ENCODE measurements around the gene CHST5. TPM values are rescaled to one million over a fixed set of nuclear protein-coding genes. Genes with fewer than 3 reads are reported as not detected.
A peak's percentile ranks its signal among the peaks of the same experiment; 100 is the strongest.

CHST5 gene
- total RNA-seq, 1 donor from 2014 or later, result 0.85 TPM

DNA sequence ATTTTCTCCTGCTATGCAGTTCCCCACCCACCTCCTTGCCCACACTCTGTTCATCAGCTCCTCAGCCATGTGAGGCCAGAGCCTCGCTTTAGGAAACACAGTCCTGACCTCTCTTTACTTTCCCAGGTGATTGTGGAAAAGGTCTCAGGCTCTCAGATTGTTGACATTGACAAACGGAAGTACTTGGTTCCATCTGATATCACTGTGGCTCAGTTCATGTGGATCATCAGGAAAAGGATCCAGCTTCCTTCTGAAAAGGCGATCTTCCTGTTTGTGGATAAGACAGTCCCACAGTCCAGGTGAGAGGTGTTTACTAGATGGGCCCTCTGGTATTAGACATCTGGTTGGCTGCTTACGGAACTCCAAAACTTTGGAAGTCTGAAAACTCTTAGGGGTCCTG, 32.0 kb upstream of the CHST5 start:
- intact Hi-C loops (cut with micrococcal nuclease), result no loop called here
- H3K4me1 ChIP-seq, result peaks cover 79% of the 10 kb centered on the region
- TF ChIP-seq, protein P1, sequence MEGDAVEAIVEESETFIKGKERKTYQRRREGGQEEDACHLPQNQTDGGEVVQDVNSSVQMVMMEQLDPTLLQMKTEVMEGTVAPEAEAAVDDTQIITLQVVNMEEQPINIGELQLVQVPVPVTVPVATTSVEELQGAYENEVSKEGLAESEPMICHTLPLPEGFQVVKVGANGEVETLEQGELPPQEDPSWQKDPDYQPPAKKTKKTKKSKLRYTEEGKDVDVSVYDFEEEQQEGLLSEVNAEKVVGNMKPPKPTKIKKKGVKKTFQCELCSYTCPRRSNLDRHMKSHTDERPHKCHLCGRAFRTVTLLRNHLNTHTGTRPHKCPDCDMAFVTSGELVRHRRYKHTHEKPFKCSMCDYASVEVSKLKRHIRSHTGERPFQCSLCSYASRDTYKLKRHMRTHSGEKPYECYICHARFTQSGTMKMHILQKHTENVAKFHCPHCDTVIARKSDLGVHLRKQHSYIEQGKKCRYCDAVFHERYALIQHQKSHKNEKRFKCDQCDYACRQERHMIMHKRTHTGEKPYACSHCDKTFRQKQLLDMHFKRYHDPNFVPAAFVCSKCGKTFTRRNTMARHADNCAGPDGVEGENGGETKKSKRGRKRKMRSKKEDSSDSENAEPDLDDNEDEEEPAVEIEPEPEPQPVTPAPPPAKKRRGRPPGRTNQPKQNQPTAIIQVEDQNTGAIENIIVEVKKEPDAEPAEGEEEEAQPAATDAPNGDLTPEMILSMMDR (IDR thresholded peaks at IDR 0.05; ENCODE audit: borderline replicate concordance), result no peak
- no peak overlapping the region for H3K27ac ChIP-seq (replicated peaks)
- no peak for DNase-seq
- no peaks in the 10 kb centered on the region for H3K27me3 ChIP-seq (ENCODE audit: low read depth)
- H3K9me3 ChIP-seq (replicated peaks), result no peaks in the 10 kb centered on the region
- H3K4me3 ChIP-seq, result peak overlapping the region; percentile 97
- H3K36me3 ChIP-seq, result peaks cover 54% of the 10 kb centered on the region

DNA sequence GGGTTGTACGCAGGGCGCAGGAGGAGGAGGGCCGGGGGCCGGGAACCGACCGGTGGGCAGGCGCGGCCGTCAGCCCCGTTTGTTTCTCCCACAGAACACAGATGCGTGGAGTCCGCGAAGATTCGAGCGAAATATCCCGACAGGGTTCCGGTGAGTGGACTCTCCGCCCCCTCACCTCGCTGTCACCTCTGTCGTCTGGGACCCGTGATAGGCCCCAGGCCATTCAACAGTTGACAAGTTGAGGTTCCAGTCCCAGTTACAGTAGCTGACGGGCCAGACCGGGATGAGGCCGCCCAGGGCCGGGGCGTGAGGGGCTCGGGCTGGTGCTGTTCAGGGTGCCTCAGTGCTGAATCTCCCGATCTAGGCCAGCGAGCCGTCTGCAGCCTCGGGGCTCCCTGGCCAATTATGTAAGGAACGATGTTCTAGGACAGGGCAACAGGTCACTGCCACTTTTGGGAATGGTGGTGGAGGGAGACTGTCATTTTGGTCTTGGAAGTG, 30.9 kb upstream of the CHST5 start:
- Histone ChIP-seq H3K36me3 (peaks cover 43% of the 10 kb centered on the region), H3K4me1 (peaks cover 68% of the 10 kb centered on the region), H3K27ac (replicated peaks) (peak overlapping the region; percentile 84), H3K27me3 (ENCODE audit: low read depth) (no peaks in the 10 kb centered on the region), H3K4me3 (peak overlapping the region; percentile 97), H3K9me3 (replicated peaks) (no peaks in the 10 kb centered on the region)
- intact Hi-C loops (cut with micrococcal nuclease), result no loop called here
- TF ChIP-seq, protein P1 (IDR thresholded peaks at IDR 0.05; ENCODE audit: borderline replicate concordance), result no peak
- no peak for DNase-seq

DNA sequence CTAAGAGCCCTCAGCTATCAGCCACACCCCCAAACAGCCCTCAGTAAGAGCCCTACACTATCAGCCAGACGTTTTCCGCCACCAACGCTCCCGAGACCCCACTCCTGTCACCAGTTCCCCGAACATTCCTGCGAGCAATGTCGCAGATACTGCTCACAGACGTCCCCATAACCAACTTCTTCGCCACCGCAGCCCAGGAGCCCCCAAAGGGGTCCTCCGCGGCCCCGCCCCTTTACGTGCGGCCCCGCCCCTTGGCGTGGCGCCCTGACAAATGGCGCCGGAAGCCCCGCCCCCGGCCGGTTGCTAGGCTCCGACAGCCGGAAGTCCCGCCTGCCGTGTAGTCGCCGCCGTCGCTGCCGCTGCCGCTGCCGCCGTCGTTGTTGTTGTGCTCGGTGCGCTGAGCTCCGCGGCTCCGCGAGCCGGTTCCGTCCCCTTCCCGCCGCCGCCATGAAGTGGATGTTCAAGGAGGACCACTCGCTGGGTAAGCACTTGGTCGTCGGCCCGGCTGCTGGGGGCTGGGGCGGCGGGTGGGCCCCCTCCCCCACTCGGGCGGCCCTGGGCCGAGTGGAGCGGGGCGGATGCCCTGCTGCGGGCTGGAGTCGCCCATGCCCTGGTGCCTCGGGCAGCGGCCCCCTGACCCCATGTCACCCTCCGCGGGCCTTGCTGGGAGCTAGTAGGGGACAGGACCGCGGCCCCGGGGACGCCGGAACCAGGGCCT, 30.3 kb upstream of the CHST5 start, which contains the start of gene GABARAPL2:
GABARAPL2 (plus strand) TSS at position 340 of the 718 bp plus-strand sequence; CDS start at position 448, 108 bp downstream.
- Histone ChIP-seq H3K4me3 (peak within 1 kb of the TSS; percentile 97), H3K27ac (replicated peaks) (peak within 1 kb of the TSS; percentile 84), H3K36me3 (peaks cover 36% of the 10 kb centered on the region), H3K4me1 (peaks cover 62% of the 10 kb centered on the region), H3K27me3 (ENCODE audit: low read depth) (no peaks in the 10 kb centered on the region), H3K9me3 (replicated peaks) (no peaks in the 10 kb centered on the region)
- intact Hi-C loops (cut with micrococcal nuclease), result no loop called here
- TF ChIP-seq, protein P1 (IDR thresholded peaks at IDR 0.05; ENCODE audit: borderline replicate concordance), result no peak
- DNase-seq, result peak; percentile 85

DNA sequence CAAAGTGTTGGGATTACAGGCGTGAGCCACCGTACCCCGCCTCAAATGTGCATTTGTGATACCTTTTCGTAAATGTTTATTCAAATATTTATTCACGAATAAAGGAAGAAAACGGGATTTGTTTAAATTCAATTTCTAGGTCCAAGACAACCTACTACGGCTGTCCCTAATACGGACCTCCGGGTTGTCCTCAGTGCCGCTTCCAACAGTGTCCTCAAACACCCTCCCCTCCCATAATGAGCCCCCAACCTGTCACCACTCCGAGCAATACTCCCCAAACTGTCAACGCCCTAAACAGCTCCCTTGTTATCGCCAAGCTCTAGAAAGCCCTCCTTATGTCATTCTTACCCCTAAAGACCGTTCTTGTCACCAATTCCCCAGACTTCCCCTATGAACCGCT, 29.7 kb upstream of the CHST5 start:
- Histone ChIP-seq H3K27ac (replicated peaks) (peak overlapping the region; percentile 84), H3K4me1 (peaks cover 56% of the 10 kb centered on the region), H3K27me3 (ENCODE audit: low read depth) (no peaks in the 10 kb centered on the region), H3K9me3 (replicated peaks) (no peaks in the 10 kb centered on the region), H3K4me3 (peak overlapping the region; percentile 97), H3K36me3 (peaks cover 33% of the 10 kb centered on the region)
- DNase-seq, result no peak
- TF ChIP-seq, protein P1 (IDR thresholded peaks at IDR 0.05; ENCODE audit: borderline replicate concordance), result no peak
- intact Hi-C loops (cut with micrococcal nuclease), result no loop called here

DNA sequence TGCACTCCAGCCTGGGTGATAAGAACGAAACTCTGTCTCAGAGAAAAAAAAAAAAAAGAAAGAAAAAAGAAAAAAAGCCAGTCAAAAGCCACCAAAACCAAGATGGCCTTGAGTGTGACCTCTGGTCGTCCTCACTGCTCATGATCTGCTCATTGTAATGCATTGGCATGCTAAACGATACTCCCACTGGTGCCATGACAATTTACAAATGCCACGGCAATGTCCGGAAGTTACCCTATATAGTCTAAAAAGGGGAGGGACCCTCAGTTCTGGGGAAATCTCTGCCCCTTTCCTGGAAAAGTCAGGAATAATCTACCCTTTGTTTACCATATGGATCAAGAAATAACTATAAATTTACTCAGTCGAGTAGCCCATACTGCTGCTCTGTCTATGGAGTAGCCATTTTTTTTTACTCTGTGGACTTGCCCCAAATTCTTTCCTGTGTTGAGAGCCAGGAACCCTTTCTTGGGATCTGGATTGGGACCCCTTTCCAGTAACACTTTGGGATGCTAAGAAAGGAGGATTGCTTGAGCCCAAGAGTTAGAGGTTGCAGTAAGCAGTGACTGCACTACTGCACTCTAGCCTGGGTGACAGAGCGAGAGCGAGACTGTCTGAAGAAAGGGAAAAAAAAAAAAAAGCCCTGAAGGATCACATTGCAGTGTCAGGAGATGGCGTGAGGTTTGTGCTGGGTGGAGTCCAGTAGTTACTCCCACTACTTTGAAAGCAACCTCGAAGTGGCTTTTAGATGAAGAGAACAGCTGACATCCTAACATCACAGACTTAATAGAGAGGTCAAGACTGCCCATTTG, 23.9 kb upstream of the CHST5 start:
- H3K27me3 ChIP-seq (ENCODE audit: low read depth), result no peaks in the 10 kb centered on the region
- peaks cover 22% of the 10 kb centered on the region for H3K4me1 ChIP-seq
- H3K27ac ChIP-seq (replicated peaks), result no peak overlapping the region
- TF ChIP-seq, protein P1 (IDR thresholded peaks at IDR 0.05; ENCODE audit: borderline replicate concordance), result no peak
- H3K4me3 ChIP-seq, result no peak overlapping the region
- no peaks in the 10 kb centered on the region for H3K36me3 ChIP-seq
- H3K9me3 ChIP-seq (replicated peaks), result no peaks in the 10 kb centered on the region
- no peak for DNase-seq
- intact Hi-C loops (cut with micrococcal nuclease), result no loop called here
